SK-N-SH treated with all-trans-retinoic acid at 6 μM for 48 hours (cell line): Measurements from ENCODE around the gene NFKBIA.

Experiments used
- BACH2 ChIP-seq: fragments of 250-450 bp; sonication (Bioruptor Pico); IDR thresholded peaks from 2 replicates; pipeline ENCODE4 v1.9.0; 2021; ENCODE audit warnings: mild to moderate bottlenecking, borderline replicate concordance
- GLIS3 ChIP-seq: fragments of 250-450 bp; sonication (Bioruptor Pico); IDR thresholded peaks from 2 replicates; pipeline ENCODE4 v1.5.0; 2020; ENCODE audit warnings: mild to moderate bottlenecking, moderate library complexity
- TCF4 ChIP-seq: fragments of 250-450 bp; sonication (Bioruptor Pico); IDR thresholded peaks from 2 replicates; pipeline ENCODE4 v1.8.0; 2021; ENCODE audit warnings: mild to moderate bottlenecking, moderate library complexity, borderline replicate concordance
- TF ChIP-seq, protein P1 (sequence below): fragments of 250-450 bp; sonication (Bioruptor Pico); IDR thresholded peaks from 2 replicates; pipeline ENCODE4 v1.5.1; 2021; ENCODE audit warnings: mild to moderate bottlenecking, moderate library complexity
- TF ChIP-seq, protein P2 (sequence below): fragments of 250-450 bp; sonication (Bioruptor Pico); IDR thresholded peaks from 2 replicates; pipeline ENCODE4 v1.5.1; 2020; ENCODE audit warnings: low read depth, mild to moderate bottlenecking, moderate library complexity

DNA sequence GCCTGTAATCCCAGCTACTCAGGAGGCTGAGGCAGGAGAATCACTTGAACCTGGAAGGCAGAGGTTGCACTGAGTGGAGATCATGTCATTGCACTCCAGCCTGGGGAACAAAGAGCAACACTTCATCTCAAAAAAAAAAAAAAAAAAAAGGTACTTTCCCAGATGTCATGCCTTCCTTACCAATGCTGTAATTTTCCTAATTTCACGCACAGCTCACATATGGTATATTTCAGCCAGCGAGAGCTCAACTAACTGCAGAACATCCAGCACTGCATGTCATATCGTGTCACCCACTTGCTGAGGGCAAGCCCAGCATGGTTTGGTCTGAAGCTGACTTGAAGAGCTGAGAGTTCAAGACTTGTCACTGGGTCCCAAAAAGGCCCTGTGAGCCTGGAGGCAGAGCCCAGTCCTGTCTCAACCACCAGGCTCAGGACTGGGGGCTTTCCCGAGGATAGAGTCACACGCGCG is 29.0 kb downstream of the NFKBIA start:
- no peak for TF ChIP-seq GLIS3 (CRISPR knock-in tag)
- TF ChIP-seq, protein P1, sequence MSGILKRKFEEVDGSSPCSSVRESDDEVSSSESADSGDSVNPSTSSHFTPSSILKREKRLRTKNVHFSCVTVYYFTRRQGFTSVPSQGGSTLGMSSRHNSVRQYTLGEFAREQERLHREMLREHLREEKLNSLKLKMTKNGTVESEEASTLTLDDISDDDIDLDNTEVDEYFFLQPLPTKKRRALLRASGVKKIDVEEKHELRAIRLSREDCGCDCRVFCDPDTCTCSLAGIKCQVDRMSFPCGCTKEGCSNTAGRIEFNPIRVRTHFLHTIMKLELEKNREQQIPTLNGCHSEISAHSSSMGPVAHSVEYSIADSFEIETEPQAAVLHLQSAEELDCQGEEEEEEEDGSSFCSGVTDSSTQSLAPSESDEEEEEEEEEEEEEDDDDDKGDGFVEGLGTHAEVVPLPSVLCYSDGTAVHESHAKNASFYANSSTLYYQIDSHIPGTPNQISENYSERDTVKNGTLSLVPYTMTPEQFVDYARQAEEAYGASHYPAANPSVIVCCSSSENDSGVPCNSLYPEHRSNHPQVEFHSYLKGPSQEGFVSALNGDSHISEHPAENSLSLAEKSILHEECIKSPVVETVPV (CRISPR knock-in tag): no peak
- TF ChIP-seq, protein P2, sequence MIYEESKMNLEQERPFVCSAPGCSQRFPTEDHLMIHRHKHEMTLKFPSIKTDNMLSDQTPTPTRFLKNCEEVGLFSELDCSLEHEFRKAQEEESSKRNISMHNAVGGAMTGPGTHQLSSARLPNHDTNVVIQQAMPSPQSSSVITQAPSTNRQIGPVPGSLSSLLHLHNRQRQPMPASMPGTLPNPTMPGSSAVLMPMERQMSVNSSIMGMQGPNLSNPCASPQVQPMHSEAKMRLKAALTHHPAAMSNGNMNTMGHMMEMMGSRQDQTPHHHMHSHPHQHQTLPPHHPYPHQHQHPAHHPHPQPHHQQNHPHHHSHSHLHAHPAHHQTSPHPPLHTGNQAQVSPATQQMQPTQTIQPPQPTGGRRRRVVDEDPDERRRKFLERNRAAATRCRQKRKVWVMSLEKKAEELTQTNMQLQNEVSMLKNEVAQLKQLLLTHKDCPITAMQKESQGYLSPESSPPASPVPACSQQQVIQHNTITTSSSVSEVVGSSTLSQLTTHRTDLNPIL (CRISPR knock-in tag): no peak
- no peak for TF ChIP-seq TCF4 (CRISPR knock-in tag)
- no peak for TF ChIP-seq BACH2 (CRISPR knock-in tag)
